ENCODE results near the gene TMEM132D.
"Not testable (repeated sequence)": the region's sequence is repeated elsewhere in the genome, so short reads cannot be mapped to it uniquely, and the experiment has no call there.

Gene TMEM132D

DNA sequence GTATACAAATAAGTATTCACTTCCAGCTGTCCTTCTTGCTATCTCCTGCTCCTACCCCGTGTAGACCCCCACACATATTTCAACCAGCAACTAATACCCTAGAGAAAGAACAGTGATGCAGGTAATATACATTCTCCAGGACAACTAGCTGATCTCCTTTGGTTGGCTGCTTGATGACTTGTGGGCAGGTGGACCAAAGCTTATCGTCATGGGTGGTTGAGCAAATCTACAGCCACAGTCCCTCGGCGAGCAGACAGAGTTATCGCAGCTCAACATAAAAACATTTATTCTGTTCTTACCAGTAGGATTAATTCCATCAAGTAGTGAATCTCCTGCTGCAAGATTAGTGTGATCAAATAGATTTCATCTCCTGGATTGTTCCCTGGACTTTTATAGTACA lies 314.3 kb downstream of the TMEM132D start:
- no peak for DNase-seq (ENCODE audit: low spot score)

DNA sequence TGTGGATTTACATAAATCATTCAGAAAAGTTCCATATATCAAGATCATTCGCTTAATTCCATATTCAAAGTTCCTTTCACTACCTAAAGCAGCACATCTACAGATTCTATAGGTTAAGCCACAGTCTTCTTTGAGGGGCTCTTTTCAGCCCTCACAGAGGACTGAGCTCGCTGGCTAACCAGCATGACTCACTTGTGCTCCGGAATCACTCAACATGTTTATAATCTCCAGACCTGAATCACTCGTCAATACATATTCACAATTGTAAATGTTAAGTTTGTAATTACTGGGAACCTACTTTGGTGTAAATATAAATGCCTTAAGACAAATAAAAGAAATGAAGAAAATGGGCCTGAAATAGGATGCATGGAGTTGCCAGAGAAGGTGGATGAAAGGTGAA lies 315.7 kb downstream of the TMEM132D start:
- no peak for DNase-seq (ENCODE audit: low spot score)

DNA sequence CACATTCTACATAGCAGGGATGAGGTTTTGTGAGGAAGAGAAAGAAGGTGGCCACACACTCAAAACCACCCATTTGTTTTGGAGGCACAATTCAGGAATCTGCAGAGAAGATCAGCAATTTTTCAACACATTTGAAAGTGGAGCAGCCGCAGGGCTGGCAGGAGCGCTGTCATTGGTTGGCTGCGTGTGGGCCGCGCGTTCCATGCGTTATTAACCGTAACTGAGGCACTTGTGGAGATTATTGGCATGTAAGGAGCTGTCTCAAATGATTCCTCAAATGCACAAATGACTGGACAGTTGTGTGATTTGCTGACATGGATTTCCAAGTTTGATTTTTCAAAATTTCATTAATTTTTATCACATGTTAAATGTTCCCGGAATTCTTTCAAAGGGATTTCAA lies 318.5 kb downstream of the TMEM132D start:
- no peak for DNase-seq (ENCODE audit: low spot score)

DNA sequence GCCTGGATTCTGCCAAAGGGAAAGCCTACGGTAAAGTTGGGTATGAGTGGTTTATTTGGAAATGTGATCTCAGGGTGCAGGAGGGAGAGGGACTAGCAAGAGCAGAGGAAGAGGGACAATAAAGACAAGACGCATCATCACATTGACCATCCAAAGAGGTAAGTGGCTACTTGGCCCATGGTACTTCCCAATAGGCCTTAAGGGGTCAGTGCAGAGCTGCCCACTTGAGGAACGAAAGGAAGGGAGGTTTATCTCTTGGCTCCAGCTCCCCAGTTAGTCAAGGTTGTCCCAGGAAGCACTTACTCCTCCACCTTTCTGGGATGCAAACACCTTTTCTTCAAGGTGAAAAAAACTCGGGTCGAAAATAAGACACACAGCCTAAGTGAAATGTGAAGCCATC lies 323.9 kb downstream of the TMEM132D start:
- DNase-seq (ENCODE audit: low spot score), result no peak

DNA sequence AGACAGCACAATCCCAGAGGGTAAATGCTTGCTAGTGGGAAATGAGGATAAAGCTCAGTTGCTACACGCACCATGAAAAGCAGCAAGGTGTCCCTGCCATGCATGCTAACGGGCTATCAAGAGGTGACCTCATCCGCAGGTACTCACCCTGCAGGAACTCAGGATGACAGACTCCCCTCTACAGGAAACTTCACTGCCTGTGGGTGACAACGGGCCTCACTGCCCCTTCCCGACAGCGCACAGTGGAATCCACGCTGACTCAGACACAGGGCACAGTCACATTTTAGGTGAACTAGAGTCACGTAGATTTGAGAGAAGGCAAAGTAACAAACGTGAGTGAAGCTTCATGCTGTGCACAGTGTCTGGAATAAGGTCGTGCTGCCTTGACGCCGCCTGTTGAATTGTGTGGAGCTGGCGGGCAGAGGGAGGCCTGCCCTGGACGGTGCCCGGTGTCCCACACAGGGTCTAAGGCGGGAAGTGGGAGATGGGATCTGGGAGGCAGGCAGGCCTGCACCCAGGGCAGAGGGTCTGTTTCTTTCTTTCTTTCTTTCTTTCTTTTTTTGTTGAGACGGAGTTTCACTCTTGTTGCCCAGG lies 331.8 kb downstream of the TMEM132D start:
- DNase-seq (ENCODE audit: low spot score), result no peak

DNA sequence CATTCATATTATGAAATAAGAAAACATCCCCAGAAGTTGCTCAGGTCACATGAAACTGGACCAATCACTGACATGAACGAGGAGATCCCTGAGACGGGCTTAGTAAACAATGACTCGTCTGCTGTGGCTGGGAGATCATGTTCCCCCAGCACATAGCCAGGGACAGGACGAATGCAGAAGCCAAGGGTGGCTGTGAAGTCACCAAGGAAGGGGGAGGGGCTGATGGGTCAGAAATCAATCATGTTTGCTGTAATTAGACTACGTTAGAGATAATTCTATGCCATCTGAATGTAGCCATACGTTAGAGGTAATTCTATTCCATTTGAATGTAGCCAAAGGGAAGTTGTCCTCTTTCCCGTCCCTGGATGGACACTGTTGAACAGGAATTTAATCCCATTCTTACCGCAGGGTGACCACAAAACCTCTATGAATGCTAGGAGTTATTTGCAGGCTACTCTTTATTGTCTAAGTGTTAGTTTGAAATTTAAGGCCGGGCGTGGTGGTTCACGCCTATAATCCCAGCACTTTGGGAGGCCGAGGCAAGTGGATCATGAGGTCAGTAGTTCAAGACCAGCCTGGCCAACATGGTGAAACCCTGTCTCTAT lies 332.9 kb downstream of the TMEM132D start:
- no peak for DNase-seq (ENCODE audit: low spot score)

DNA sequence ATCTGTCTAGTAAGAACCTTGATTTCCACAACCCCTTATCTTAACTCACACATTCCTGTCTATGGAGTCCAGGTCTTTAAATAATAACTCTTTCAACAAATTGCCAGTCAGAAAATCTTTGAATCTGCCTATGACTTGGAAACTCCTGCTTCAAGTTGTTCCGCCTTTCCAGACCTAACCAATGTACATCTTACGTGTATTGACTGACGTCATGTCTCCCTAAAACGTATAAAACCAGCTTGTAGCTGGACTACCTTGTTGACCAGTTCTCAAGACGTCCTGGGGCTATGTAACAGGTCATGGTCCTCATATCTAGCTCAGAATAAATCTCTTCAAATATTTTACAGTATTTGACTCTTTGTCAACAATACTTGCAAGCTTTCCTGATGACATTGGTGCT lies 337.0 kb downstream of the TMEM132D start:
- no peak for DNase-seq (ENCODE audit: low spot score)

DNA sequence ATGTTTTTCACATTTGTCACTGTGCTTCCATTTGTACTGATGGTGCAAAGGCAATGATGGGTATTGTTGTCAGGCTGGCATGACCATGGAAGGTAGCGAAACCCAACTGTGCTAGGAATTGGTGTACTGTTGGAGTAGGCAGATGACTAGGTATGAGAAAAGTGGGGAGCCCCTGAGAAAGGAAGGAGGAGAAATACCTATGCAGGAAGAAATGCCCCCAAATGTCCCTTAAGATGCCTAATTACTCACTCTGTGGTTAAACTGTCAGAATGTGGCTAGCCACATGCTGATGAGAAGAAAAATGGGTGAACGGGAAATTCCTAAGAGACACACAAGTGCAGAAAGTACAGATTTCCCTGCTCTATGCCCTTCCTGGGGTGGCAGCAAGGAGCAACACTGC lies 339.1 kb downstream of the TMEM132D start:
- no peak for DNase-seq (ENCODE audit: low spot score)

DNA sequence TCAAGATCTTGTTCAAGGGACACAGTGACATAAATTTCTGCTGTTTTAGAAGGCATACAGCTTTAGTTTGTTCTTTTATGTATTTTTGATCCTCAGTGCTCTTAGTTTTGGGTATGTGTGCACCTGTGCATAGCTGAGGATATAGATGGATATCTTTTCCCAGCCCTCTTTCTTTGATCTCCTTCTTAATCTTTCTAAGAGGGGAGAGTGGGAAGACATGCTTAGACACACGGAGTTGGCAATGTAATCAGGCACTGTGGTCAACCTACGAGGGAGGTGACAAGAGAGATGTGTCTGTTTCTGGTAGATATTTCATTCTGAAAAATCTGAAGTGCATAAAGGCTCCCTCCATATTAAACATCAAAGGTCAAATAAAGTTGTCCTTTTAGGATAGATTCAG lies 340.6 kb downstream of the TMEM132D start:
- DNase-seq (ENCODE audit: low spot score), result no peak

DNA sequence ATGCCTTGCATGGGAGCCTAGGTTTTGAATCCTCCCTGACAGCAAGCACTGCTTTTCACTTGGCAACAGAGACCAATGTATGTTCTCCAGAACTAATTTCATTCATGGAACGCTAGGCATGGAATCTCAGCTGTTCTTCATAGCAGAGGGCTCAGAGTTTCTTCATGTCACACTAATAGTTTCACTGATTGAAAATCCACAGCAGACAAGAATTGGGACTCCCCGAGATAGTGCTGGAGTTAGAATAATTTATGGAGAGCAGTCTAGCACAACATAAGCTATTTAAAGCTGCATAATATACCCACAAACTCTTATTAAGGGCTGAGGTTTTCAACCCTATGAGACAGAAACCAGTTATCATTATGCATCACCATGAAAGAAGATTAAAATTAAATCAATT lies 342.5 kb downstream of the TMEM132D start:
- no peak for DNase-seq (ENCODE audit: low spot score)

DNA sequence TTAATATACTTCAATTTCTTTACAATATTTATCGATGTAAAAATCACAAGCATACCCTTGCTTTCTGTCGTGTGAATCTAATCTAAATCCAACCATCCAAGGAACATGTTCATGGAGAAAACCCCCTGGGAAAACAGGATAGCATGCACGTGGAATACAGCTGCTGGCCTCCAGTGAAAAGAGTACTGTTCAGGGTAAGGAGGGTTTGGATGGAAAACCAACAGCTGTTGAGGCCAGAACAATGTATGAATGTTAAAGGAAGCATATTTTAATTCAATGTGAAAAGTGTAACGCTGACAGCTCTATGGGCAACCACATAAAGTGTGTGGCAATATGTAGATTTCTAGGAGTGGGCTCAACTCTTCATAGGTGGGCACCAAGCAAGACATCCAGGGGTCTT lies 344.0 kb downstream of the TMEM132D start:
- DNase-seq (ENCODE audit: low spot score), result no peak

DNA sequence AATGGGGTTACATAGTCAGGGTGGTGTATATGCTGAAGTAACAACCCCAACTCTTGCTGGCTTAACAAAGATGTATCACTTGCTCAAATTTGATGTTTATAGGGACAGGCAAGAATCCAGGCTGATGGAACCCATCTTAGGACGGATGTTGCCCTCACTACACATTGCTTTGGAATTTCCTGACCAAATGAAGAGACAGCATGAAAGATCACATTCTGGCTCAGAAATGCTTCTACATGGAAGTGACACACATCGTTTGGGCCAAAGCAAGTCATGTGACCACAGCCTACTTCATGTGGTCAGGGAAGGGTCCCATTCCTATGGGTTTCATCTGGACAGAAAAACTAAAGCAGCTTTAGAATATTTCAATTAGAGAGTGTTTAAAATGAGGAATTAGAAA lies 345.8 kb downstream of the TMEM132D start:
- no peak for DNase-seq (ENCODE audit: low spot score)

DNA sequence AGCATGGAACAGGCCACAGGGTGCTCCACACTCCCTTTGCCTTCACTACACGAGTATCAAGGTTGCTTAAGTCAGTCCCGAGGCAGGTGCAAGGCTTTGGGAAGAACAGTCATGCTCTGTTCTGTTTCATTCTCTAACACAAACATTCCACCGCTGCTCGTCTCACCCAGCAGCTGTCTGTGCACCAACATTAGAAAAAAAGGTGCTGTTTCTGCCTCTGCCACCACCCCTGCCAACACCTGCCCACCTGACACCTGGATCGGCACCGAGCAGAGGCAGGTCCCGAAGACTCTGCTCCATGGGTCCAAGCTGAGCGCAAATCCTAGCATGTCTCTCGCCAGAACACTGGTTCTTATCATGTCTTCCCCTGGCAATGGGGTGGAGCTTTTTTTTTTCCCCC lies 347.7 kb downstream of the TMEM132D start:
- DNase-seq (ENCODE audit: low spot score), result no peak

DNA sequence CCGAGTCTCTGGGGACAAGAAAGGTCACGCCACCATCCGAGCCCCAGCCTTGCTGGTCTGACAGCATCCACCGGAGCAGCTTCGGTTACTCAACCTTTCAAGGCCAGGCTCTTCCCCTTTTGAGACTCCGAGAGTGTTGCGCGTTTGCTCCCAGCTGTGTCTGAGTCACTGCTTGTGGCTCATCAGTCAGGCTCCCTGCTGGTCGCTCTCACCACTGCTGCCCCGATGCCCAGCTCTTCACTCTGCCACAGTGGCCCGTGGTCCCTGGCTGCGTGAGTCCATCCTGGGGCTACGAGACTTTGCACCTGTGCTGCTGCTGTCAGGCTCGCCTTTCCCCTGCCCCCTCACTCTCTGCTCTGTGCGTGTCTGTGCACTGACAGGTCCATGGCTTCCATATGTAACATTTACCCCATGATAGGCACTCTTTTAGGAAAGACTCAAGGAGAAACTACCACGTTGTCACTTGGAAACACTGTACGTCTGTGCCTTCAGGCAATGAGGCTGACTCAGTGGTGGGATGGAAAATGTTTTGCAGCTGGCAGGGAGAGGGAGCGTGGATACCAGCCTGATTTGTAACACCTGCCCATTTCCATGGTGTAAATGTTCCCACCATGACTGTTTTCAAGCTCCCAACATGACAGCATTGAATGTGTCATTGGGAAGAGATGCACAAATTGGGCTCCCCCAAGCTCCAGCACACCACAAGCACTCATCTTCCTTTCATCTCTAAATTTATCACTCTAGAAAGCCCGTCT lies 350.7 kb downstream of the TMEM132D start:
- peak; percentile 28 for DNase-seq (ENCODE audit: low spot score)

DNA sequence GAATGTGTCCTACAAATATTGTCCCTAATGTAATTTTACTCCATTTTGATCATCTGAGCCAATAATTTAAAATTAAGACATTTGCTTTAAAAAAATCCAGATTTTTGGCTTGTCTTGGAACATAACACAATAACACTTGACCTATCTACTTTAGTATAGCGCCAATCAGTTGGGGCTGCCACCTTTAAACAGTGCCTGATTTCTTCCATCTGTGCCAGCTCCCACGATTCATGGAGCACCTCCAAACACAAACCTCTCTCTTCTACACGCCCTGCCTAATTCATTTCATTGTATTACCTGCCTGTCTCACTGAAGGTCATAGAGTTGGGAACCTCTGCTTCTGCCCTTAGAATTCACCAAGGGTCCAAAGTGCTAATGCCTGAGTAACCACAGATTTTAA lies 352.4 kb downstream of the TMEM132D start:
- DNase-seq (ENCODE audit: low spot score), result no peak

DNA sequence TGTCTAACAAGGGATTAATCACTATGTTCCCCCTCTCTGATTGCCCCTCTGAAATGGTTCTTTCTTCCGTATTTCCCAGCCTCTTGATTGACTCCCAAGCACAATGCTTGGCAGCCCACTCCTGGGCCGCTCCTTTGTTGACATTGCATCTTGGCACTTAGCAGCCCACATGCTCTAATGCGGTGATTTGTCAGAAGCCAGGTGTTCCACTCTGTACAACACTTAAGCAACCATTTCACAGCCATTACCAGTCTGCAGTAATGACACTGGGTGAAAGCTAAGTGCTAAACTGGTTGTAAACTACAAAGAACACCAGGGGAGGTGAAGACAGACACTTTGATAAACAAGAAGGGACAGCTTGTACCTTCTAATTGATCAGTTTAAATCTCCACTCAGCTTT lies 353.5 kb downstream of the TMEM132D start:
- no peak for DNase-seq (ENCODE audit: low spot score)

DNA sequence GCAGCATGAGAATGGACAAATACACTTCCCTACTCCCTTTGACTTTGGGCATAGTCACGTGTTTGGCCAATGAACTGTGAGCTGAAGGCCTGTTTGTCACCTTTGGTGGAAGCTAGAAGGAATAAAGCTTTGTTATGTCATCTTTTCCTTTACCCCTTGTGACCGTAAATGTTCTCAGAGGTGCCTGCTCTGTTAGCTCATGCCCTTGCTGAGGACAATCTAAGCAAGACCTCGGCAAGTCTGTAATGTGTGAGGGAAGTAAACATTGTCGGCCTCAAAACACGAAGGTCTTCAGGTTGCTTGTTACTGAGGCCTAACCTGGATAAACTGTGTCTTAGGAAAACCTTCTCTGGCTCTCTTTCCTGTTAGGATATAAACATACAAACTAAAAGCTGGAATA lies 354.2 kb downstream of the TMEM132D start:
- DNase-seq (ENCODE audit: low spot score), result no peak

DNA sequence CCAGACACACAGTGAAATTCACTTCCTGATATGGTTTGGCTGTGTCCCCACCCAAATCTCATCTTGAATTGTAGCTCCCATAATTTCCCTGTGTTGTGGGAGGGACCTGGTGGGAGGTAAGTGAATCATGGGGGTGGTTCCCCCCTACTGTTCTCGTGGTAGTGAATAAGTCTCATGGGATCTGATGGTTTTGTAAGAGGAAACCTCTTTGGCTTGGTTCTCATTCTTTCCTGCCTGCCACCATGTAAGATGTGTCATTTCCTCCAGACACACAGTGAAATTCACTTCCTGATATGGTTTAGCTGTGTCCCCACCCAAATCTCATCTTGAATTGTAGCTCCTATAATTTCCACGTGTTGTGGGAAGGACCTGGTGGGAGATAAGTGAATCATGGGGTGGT lies 354.8 kb downstream of the TMEM132D start:
- not testable (repeated sequence) for DNase-seq (ENCODE audit: low spot score)

DNA sequence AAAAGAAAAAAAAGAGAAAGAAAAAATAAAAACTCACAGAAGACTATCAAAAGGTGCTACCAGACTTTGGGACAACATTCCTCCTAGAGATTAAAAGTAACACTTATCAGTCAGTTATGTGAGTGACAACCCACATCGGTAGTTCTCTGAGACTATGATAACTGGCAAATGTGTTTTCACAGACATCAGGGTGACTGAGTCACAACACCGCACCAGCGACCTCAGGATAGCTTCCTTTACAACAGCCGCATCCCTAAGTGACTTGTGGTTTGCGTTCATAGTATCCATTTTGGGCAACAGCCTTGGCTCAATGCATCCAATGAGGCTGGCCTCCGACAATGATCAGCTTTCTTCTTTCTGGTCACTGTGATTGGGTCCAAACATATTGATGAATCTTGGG lies 359.1 kb downstream of the TMEM132D start:
- DNase-seq (ENCODE audit: low spot score), result no peak

DNA sequence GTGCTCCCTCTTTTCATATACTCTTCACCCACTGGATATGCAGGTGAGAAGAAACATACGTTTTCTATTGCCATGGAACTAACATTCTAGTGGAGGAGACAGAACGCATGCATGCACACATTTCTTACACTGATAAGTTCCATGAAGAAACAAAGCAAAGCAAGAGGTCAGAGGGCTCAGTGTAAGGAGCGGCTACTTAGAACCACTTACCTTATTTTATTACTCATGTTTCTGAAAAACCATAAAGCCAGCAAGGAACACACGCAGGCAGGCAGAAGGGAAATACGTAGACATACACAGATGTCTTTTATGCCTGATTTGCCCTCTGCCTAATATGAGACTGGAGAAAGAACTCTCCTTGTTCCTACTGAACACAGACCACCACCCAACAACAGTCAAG lies 362.9 kb downstream of the TMEM132D start:
- no peak for DNase-seq (ENCODE audit: low spot score)

DNA sequence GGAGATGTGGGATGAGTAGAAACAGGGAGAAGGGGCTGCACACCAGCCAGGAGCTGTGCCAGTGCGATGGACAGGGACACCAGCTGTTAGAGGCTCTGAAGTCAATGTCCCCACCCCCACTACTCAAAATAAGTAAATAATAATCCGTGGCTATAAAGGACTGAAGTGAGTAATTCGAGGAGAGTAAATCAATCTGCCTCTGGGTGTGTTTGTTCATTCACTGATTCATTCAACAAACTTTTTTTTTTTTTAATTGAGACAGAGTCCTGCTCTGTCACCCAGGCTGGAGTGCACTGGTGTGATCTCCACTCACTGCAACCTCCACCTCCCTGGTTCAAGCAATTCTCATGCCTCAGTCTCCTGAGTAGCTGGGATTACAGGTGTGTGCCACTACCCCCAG lies 363.6 kb downstream of the TMEM132D start:
- no peak for DNase-seq (ENCODE audit: low spot score)

DNA sequence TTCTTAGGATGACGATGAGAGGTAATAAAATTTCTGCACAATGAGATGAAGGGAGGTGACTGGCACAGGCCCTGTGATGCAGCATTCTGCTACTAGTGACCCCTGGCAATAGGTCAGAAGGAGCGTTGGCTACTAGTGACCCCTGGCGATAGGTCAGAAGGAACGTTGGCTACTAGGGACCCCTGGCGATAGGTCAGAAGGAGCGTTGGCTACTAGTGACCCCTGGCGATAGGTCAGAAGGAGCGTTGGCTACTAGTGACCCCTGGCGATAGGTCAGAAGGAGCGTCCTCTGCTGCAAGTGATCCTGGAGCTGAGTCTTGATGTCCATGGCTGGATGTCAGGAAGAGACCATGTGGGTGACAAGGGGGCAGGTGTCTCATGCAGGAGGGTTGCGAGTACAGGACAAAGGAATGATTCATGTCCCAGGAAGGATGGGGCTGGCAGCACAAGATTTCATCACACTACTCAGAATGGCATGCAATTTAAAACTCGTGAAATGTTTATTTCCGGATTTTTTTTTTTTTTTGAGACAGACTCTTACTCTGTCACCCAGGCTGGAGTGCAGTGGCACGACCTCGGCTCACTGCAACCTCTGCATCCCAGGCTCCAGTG lies 365.0 kb downstream of the TMEM132D start:
- DNase-seq (ENCODE audit: low spot score), result not testable (repeated sequence)

DNA sequence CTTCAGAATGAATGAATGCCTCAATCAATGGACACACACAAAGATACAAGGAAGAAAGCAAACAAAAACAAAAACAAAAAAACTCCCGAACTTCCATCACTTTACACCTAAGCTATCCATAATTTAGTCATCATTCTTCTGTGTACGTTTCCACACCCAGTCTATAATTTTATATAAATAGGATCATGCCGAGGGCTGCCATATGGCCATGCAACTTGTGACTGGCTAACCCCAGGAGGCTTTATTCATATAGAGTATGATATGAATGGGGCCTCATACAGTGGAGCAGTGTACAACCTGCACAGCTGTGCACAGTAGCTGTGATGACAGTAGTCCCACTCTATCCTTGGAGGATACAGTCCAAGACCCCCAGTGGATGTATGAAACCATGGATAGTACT lies 365.7 kb downstream of the TMEM132D start:
- DNase-seq (ENCODE audit: low spot score), result no peak
